Measurements from ENCODE around the gene PCSK1. TPM values are rescaled to one million over a fixed set of nuclear protein-coding genes. Genes with fewer than 3 reads are reported as not detected.

The PCSK1 gene
- total RNA-seq, 1 experiment from 2014 or later = not detected

DNA sequence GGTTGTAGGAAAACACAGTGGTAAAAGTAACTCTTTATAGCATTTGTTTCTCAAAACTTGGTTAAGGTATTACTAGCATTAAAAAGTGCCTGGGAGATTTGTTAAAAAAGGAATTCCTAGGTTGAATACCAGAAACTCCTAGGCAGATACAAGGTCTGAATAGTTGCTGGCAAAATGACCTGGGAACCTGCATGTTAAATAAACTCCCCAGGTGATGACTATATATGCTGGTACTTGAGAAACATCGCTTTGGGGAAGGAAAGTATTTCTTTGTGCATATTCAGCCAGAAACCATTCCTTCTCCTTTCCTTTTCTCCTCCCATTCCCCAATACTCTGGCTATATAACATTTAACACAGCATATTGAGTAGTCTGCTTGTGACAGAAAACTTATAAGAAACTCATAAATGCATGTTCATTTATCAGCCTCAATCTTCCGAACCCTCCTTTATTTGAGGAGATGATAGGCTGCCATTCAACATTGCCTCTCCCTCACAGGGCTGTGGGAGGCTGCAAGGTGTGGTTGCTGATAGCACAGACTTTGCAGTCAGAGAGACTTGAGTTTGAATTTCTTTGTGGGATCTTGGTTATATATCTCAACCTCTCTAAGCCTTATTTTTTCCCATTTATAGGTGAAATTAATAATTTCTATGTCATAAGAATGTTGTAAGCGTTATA lies 28.7 kb downstream of the PCSK1 start:
- ChIA-PET POLR2A (no interaction called here), CTCF (no interaction called here)
- ATAC-seq = no peak
- BruUV-seq (replicated peaks) = no TSS peak
- peaks cover 8% of the 10 kb centered on the region; the same call in 1 of the 2 replicates for H3K27me3 ChIP-seq (ENCODE audit: control insufficient read depth, insufficient read depth, low read length)
- in situ Hi-C loops (cut with HindIII; ENCODE audit: low pct_unique_long_range_greater_than_20kb, low sequenced_read_pairs) = no loop called here
- no peaks in the 10 kb centered on the region for H3K9me3 ChIP-seq (ENCODE audit: control insufficient read depth, insufficient read depth, low read depth, low read length)
- TF ChIP-seq SIN3A (IDR thresholded peaks at IDR 0.05; ENCODE audit: borderline replicate concordance, insufficient read depth, low read depth, low read length) = no peak
- TF ChIP-seq, protein P1, sequence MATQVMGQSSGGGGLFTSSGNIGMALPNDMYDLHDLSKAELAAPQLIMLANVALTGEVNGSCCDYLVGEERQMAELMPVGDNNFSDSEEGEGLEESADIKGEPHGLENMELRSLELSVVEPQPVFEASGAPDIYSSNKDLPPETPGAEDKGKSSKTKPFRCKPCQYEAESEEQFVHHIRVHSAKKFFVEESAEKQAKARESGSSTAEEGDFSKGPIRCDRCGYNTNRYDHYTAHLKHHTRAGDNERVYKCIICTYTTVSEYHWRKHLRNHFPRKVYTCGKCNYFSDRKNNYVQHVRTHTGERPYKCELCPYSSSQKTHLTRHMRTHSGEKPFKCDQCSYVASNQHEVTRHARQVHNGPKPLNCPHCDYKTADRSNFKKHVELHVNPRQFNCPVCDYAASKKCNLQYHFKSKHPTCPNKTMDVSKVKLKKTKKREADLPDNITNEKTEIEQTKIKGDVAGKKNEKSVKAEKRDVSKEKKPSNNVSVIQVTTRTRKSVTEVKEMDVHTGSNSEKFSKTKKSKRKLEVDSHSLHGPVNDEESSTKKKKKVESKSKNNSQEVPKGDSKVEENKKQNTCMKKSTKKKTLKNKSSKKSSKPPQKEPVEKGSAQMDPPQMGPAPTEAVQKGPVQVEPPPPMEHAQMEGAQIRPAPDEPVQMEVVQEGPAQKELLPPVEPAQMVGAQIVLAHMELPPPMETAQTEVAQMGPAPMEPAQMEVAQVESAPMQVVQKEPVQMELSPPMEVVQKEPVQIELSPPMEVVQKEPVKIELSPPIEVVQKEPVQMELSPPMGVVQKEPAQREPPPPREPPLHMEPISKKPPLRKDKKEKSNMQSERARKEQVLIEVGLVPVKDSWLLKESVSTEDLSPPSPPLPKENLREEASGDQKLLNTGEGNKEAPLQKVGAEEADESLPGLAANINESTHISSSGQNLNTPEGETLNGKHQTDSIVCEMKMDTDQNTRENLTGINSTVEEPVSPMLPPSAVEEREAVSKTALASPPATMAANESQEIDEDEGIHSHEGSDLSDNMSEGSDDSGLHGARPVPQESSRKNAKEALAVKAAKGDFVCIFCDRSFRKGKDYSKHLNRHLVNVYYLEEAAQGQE (IDR thresholded peaks at IDR 0.05; ENCODE audit: insufficient read depth in 1 of 2, low read depth in 2 of 2, low read length in 1 of 2) = no peak
- TF ChIP-seq POLR2AphosphoS5 (IDR thresholded peaks at IDR 0.05; ENCODE audit: low read depth, low read length) = no peak
- TF ChIP-seq TCF7L2 (IDR thresholded peaks at IDR 0.05; ENCODE audit: low read depth, low read length) = no peak
- TF ChIP-seq, protein P2, sequence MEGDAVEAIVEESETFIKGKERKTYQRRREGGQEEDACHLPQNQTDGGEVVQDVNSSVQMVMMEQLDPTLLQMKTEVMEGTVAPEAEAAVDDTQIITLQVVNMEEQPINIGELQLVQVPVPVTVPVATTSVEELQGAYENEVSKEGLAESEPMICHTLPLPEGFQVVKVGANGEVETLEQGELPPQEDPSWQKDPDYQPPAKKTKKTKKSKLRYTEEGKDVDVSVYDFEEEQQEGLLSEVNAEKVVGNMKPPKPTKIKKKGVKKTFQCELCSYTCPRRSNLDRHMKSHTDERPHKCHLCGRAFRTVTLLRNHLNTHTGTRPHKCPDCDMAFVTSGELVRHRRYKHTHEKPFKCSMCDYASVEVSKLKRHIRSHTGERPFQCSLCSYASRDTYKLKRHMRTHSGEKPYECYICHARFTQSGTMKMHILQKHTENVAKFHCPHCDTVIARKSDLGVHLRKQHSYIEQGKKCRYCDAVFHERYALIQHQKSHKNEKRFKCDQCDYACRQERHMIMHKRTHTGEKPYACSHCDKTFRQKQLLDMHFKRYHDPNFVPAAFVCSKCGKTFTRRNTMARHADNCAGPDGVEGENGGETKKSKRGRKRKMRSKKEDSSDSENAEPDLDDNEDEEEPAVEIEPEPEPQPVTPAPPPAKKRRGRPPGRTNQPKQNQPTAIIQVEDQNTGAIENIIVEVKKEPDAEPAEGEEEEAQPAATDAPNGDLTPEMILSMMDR (IDR thresholded peaks at IDR 0.05) = no peak
- no peak overlapping the region for H3K27ac ChIP-seq (ENCODE audit: low read length)
- H3K36me3 ChIP-seq (ENCODE audit: control insufficient read depth, insufficient read depth, low read length) = no peaks in the 10 kb centered on the region
- intact Hi-C loops (cut with micrococcal nuclease; ENCODE audit: unreplicated experiment) = no loop called here
- DNase-seq (ENCODE audit: low read depth, low spot score) = no peak
- H3K4me3 ChIP-seq (ENCODE audit: low read depth in 2 of 2, low read length in 2 of 2) = no peak overlapping the region
- H3K4me1 ChIP-seq (ENCODE audit: control insufficient read depth, insufficient read depth, low read length) = no peaks in the 10 kb centered on the region

DNA sequence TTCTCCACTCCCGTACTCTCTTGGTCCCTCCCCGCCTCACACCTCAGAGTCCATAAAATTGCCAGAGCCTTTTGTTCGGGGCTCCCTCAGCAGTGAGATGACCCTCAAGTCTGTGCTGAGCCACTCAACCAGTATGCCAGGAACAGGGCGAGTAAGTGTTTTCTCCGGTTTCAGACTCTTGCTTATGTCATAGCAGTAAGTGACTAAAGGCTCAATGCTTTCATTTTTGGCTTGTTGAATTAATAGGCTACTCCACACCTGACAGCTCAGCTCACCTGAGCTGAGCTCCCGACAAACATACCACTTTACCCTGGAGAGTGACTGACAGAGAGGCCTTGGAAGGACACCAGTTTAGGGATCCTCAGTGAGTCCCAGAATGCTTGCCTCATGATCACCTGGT lies 30.5 kb downstream of the PCSK1 start:
- Histone ChIP-seq H3K4me3 (ENCODE audit: low read depth in 2 of 2, low read length in 2 of 2) (no peak overlapping the region), H3K27me3 (ENCODE audit: control insufficient read depth, insufficient read depth, low read length) (peaks cover 7% of the 10 kb centered on the region; the same call in 1 of the 2 replicates), H3K36me3 (ENCODE audit: control insufficient read depth, insufficient read depth, low read length) (no peaks in the 10 kb centered on the region), H3K4me1 (ENCODE audit: control insufficient read depth, insufficient read depth, low read length) (no peaks in the 10 kb centered on the region), H3K27ac (ENCODE audit: low read length) (no peak overlapping the region), H3K9me3 (ENCODE audit: control insufficient read depth, insufficient read depth, low read depth, low read length) (no peaks in the 10 kb centered on the region)
- POLR2A ChIA-PET = no interaction called here
- ATAC-seq (no peak), DNase-seq (ENCODE audit: low read depth, low spot score) (no peak)
- CTCF ChIA-PET = no interaction called here
- no TSS peak for BruUV-seq (replicated peaks)
- no peak for TF ChIP-seq TCF7L2 (IDR thresholded peaks at IDR 0.05; ENCODE audit: low read depth, low read length)
- TF ChIP-seq, protein P2 (IDR thresholded peaks at IDR 0.05) = no peak
- TF ChIP-seq POLR2AphosphoS5 (IDR thresholded peaks at IDR 0.05; ENCODE audit: low read depth, low read length) = no peak
- TF ChIP-seq SIN3A (IDR thresholded peaks at IDR 0.05; ENCODE audit: borderline replicate concordance, insufficient read depth, low read depth, low read length) = no peak
- TF ChIP-seq, protein P1 (IDR thresholded peaks at IDR 0.05; ENCODE audit: insufficient read depth in 1 of 2, low read depth in 2 of 2, low read length in 1 of 2) = no peak
- in situ Hi-C loops (cut with HindIII; ENCODE audit: low pct_unique_long_range_greater_than_20kb, low sequenced_read_pairs) (no loop called here), intact Hi-C loops (cut with micrococcal nuclease; ENCODE audit: unreplicated experiment) (no loop called here)

All from Panc1 (cell line).